Prostate gland (tissue), 2 donors: Measurements from ENCODE around the gene ENTPD8.

ENCODE experiments used
- POLR2A ChIP-seq: fragments of 450-650 bp; IDR thresholded peaks from one replicate; pipeline ENCODE4 v1.6.1; 2016; ENCODE audit warnings: antibody characterized with exemption, mild to moderate bottlenecking
- POLR2AphosphoS5 ChIP-seq: sonication (generic); formaldehyde crosslinking; IDR thresholded peaks from one replicate; pipeline ENCODE4 v1.6.1; 2017; ENCODE audit warnings: antibody characterized with exemption
- TF ChIP-seq, protein P1 (sequence below), 4 experiments: fragments of 200-600 bp in 2 of 4; fragments of 450-650 bp in 2 of 4; sonication (generic) in 2 of 4; IDR thresholded peaks; 1 replicate in 3 of 4; 2 replicates in 1 of 4; pipeline ENCODE4 v1.5.1; 2016 to 2019; ENCODE audit warnings: antibody characterized with exemption in 4 of 4, mild to moderate bottlenecking in 2 of 4, moderate library complexity in 2 of 4

DNA sequence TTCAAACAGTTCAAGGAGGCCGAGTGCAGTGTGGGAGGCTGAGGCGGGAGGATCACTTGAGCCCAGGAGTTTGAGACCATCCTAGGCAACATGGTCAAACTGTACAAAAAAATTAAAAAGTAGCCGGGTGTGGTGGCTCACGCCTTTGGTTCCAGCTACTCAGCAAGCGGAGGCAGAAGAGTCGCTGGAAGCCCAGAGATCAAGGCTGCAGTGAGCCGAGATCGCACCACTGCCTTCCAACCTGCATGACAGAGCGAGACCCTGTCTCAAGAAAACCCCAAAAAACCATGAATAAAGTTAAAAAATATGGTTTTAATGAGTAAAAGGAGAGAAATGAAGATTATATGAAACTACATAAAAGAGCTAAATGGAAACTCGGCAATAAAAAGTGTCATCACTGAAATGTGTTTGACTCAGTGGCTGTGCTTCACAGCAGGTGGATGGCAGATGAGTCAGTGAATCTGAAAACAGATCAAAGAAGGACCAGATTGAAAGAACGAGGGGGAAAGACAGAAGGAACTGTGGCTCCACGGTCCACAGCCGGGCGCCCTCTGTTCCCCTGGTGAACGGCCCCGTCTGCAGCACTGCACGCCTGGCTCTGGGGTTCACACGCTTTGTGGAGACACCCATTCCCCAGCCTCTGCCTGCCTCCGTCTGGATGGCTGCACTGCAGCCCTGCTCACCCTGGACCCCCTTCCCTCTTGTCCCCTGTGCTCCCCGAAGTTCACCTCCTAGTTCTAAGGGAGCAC lies 43.3 kb downstream of the ENTPD8 start:
- TF ChIP-seq POLR2A (no peak), POLR2AphosphoS5 (no peak)
- TF ChIP-seq, protein P1, sequence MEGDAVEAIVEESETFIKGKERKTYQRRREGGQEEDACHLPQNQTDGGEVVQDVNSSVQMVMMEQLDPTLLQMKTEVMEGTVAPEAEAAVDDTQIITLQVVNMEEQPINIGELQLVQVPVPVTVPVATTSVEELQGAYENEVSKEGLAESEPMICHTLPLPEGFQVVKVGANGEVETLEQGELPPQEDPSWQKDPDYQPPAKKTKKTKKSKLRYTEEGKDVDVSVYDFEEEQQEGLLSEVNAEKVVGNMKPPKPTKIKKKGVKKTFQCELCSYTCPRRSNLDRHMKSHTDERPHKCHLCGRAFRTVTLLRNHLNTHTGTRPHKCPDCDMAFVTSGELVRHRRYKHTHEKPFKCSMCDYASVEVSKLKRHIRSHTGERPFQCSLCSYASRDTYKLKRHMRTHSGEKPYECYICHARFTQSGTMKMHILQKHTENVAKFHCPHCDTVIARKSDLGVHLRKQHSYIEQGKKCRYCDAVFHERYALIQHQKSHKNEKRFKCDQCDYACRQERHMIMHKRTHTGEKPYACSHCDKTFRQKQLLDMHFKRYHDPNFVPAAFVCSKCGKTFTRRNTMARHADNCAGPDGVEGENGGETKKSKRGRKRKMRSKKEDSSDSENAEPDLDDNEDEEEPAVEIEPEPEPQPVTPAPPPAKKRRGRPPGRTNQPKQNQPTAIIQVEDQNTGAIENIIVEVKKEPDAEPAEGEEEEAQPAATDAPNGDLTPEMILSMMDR (IDR thresholded peaks at IDR 0.05) = no peak
